ENCODE results near the gene LUC7L2. TPM values are rescaled to one million over a fixed set of nuclear protein-coding genes. Genes with fewer than 3 reads are reported as not detected.

Gene LUC7L2
- total RNA-seq, 1 experiment from 2014 or later, result 74.2 TPM

DNA sequence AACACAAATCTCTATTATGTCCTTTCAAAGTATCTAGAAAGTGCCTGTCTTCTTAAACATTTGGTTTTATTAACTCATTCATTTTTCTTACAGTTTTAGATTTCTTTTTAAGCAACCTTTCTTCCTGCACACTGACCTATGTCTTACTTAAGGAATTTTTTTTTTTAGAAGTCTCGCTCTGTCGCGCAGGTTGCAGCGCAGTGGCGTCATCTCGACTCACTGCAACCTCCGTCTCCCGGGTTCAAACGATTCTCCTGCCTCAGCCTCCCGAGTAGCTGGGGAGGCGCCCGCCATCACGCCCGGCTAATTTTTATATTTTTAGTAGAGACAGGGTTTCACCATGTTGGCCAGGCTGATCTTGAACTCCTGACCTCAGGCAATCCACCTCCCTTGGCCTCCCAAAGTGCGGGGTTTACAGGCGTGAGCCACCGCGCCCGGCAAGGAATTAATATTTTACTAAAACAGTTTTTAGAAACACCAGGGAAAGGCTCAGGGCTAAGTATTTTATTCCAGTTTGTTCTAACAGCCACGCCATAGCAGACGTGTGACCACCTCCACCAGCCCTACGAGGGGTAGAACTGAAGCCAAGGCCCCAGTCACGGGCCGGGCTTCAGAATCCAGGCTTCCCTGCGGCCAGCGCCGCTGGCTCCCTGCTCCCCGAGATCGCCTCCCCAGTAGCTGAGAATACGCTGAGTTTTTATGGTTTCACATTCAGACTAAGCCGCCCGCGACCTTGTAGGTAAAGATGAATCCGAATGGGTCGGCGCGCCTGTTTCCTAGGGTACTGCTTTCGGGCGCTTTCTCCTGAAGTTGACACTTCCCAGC is 941 bp upstream of the LUC7L2 start:
- BruUV-seq (replicated peaks), result TSS peak; percentile 85
- CTCF ChIA-PET, result interaction anchor here (1.0 kb wide), 1 partner anchor 19 kb away, joined by 6 read pairs; no protein-coding TSS in a partner anchor

DNA sequence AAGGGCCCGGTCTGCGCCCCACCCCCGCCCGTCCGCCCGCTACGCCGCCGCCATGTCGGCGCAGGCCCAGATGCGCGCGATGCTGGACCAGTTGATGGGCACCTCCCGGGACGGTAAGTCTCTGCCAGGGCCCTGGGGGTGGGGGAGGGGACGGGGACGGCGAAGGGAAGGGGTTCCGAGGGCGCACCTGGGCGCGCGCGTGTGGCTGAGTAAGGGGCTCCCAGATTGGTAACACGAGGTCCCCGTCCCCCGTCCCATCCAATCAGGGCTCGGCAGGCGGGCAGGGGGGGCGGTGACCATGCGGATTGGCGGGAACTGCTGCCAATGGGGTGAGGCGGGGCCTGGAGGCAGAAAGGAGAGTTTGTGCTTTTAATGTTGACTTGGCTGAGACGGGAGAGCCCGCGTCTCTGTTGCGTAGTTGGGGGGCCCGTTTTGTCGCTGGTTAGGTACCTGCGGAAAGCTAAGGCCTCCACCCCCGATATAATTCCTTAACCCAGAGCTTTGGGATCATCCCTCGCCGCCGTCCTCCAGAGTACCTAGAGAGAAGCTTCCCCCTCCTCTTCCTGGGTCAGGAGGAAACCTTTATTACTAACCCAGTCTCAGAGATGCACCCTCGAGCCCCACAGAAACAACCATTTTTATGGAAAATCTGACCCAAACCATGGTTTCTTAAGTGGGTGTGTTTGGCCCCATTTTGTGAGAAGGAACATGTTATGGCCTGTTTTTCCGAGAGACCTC is 685 bp downstream of the LUC7L2 start:
- H3K4me1 Mint-ChIP-seq (ENCODE audit: low read depth, unreplicated experiment), result peaks cover 10% of the 10 kb centered on the region
- no peaks in the 10 kb centered on the region for H3K4me1 ChIP-seq
- H3K27me3 Mint-ChIP-seq (ENCODE audit: insufficient read depth, unreplicated experiment), result no peaks in the 10 kb centered on the region
- TSS peak; percentile 29 for BruUV-seq (replicated peaks)
- peak; percentile 98 to 99 for DNase-seq
- TF ChIP-seq, protein P1, sequence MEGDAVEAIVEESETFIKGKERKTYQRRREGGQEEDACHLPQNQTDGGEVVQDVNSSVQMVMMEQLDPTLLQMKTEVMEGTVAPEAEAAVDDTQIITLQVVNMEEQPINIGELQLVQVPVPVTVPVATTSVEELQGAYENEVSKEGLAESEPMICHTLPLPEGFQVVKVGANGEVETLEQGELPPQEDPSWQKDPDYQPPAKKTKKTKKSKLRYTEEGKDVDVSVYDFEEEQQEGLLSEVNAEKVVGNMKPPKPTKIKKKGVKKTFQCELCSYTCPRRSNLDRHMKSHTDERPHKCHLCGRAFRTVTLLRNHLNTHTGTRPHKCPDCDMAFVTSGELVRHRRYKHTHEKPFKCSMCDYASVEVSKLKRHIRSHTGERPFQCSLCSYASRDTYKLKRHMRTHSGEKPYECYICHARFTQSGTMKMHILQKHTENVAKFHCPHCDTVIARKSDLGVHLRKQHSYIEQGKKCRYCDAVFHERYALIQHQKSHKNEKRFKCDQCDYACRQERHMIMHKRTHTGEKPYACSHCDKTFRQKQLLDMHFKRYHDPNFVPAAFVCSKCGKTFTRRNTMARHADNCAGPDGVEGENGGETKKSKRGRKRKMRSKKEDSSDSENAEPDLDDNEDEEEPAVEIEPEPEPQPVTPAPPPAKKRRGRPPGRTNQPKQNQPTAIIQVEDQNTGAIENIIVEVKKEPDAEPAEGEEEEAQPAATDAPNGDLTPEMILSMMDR (IDR thresholded peaks at IDR 0.05; ENCODE audit: insufficient read depth in 1 of 2, low read depth in 1 of 2, low read length in 1 of 2, severe bottlenecking in 1 of 2, unreplicated experiment in 1 of 2), result no peak
- no peaks in the 10 kb centered on the region for H3K9me3 ChIP-seq
- peaks cover 50% of the 10 kb centered on the region for H3K36me3 Mint-ChIP-seq (ENCODE audit: insufficient read depth, unreplicated experiment)
- H3K27me3 ChIP-seq (replicated peaks; ENCODE audit: control insufficient read depth, insufficient read depth, low read length), result no peaks in the 10 kb centered on the region
- H3K4me3 ChIP-seq (ENCODE audit: low read depth, low read length), result peak overlapping the region; percentile 100
- H3K9me3 Mint-ChIP-seq (ENCODE audit: unreplicated experiment), result no peaks in the 10 kb centered on the region
- intact Hi-C loops (cut with micrococcal nuclease; ENCODE audit: unreplicated experiment), result loop anchor here (2.0 to 5.0 kb wide), 2 partner anchors 42 to 253 kb away; partner anchors contain the start of gene ZC3HAV1
- POLR2A ChIA-PET, result interaction anchor here (0.5 to 1.1 kb wide), 13 partner anchors 13 to 1368 kb away, joined by 3 to 12 read pairs (median 4); partner anchors contain the start of gene KLRG2
- peak overlapping the region; percentile 98 for H3K27ac Mint-ChIP-seq (ENCODE audit: unreplicated experiment)
- peaks cover 1% of the 10 kb centered on the region for H3K36me3 ChIP-seq (ENCODE audit: control insufficient read depth, insufficient read depth, low read length)
- CTCF ChIA-PET, result interaction anchor here (0.6 to 1.0 kb wide), 2 partner anchors 20 to 62 kb away, joined by 3 to 6 read pairs; no protein-coding TSS in a partner anchor
- peak overlapping the region; percentile 99 for H3K4me3 Mint-ChIP-seq (ENCODE audit: unreplicated experiment)

More for the DNA sequence above, 941 bp upstream of the LUC7L2 start:
- no peaks in the 10 kb centered on the region for H3K9me3 ChIP-seq
- no peaks in the 10 kb centered on the region for H3K4me1 ChIP-seq
- peak; percentile 50 to 68 for DNase-seq
- POLR2A ChIA-PET, result interaction anchor here (1.0 to 1.1 kb wide), 2 partner anchors 15 to 125 kb away, joined by 3 read pairs; partner anchors contain the start of gene KLRG2
- H3K27ac Mint-ChIP-seq (ENCODE audit: unreplicated experiment), result peak overlapping the region; percentile 98
- H3K9me3 Mint-ChIP-seq (ENCODE audit: unreplicated experiment), result no peaks in the 10 kb centered on the region
- peaks cover 7% of the 10 kb centered on the region for H3K4me1 Mint-ChIP-seq (ENCODE audit: low read depth, unreplicated experiment)
- no peaks in the 10 kb centered on the region for H3K36me3 ChIP-seq (ENCODE audit: control insufficient read depth, insufficient read depth, low read length)
- TF ChIP-seq, protein P1 (IDR thresholded peaks at IDR 0.05; ENCODE audit: insufficient read depth in 1 of 2, low read depth in 1 of 2, low read length in 1 of 2, severe bottlenecking in 1 of 2, unreplicated experiment in 1 of 2), result no peak
- peak overlapping the region; percentile 99 for H3K4me3 Mint-ChIP-seq (ENCODE audit: unreplicated experiment)
- intact Hi-C loops (cut with micrococcal nuclease; ENCODE audit: unreplicated experiment), result loop anchor here (1.0 to 2.0 kb wide), 3 partner anchors 18 to 127 kb away; partner anchors contain the start of gene UBN2
- no peaks in the 10 kb centered on the region for H3K27me3 Mint-ChIP-seq (ENCODE audit: insufficient read depth, unreplicated experiment)
- H3K36me3 Mint-ChIP-seq (ENCODE audit: insufficient read depth, unreplicated experiment), result peaks cover 45% of the 10 kb centered on the region
- no peaks in the 10 kb centered on the region for H3K27me3 ChIP-seq (replicated peaks; ENCODE audit: control insufficient read depth, insufficient read depth, low read length)
- H3K4me3 ChIP-seq (ENCODE audit: low read depth, low read length), result peak overlapping the region; percentile 100

DNA sequence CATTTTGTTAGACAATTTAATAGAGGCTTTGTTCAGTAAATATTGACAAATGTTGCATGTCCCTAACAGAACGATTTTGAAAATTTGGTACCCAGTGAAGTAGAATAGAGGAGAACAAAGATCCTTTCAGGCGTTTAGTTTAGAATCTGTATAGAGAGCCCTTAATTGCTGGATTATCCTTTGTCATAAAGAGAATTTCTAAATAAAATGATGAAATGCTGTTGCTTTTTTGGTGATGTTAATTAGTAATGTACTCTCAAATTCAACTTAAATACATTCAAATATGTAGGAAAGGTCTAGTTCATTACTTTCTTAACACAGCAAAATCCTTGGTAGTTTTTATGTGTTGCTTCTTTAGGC is 1.2 kb downstream of the LUC7L2 start:
- peak overlapping the region; percentile 100 for H3K4me3 ChIP-seq (ENCODE audit: low read depth, low read length)
- peaks cover 55% of the 10 kb centered on the region for H3K36me3 Mint-ChIP-seq (ENCODE audit: insufficient read depth, unreplicated experiment)
- no TSS peak for BruUV-seq (replicated peaks)
- H3K36me3 ChIP-seq (ENCODE audit: control insufficient read depth, insufficient read depth, low read length), result peaks cover 2% of the 10 kb centered on the region
- H3K9me3 ChIP-seq, result no peaks in the 10 kb centered on the region
- peak overlapping the region; percentile 99 for H3K4me3 Mint-ChIP-seq (ENCODE audit: unreplicated experiment)
- no peaks in the 10 kb centered on the region for H3K27me3 Mint-ChIP-seq (ENCODE audit: insufficient read depth, unreplicated experiment)
- H3K27me3 ChIP-seq (replicated peaks; ENCODE audit: control insufficient read depth, insufficient read depth, low read length), result no peaks in the 10 kb centered on the region
- TF ChIP-seq, protein P1 (IDR thresholded peaks at IDR 0.05; ENCODE audit: insufficient read depth in 1 of 2, low read depth in 1 of 2, low read length in 1 of 2, severe bottlenecking in 1 of 2, unreplicated experiment in 1 of 2), result no peak
- peak overlapping the region; percentile 98 for H3K27ac Mint-ChIP-seq (ENCODE audit: unreplicated experiment)
- H3K4me1 Mint-ChIP-seq (ENCODE audit: low read depth, unreplicated experiment), result peaks cover 16% of the 10 kb centered on the region
- H3K4me1 ChIP-seq, result no peaks in the 10 kb centered on the region
- DNase-seq, result no peak
- CTCF ChIA-PET, result no interaction called here
- POLR2A ChIA-PET, result no interaction called here
- intact Hi-C loops (cut with micrococcal nuclease; ENCODE audit: unreplicated experiment), result loop anchor here (2.0 to 5.0 kb wide), 2 partner anchors 42 to 254 kb away; partner anchors contain the start of gene ZC3HAV1
- H3K9me3 Mint-ChIP-seq (ENCODE audit: unreplicated experiment), result no peaks in the 10 kb centered on the region

Data from Caco-2 (cell line).